ENCODE data around the gene KRTAP5-3.
"Not testable (repeated sequence)": the region's sequence is repeated elsewhere in the genome, so short reads cannot be mapped to it uniquely, and the experiment has no call there.

The KRTAP5-3 gene

GRCh38 chr11:1618231-1618630 lies 10.0 kb upstream of the KRTAP5-3 start:
- no peak for DNase-seq (ENCODE audit: low read depth)

- DNase-seq (ENCODE audit: low read depth) = not testable (repeated sequence)
These were observed 362 bp downstream of the KRTAP5-3 start for GRCh38 chr11:1607901-1608300.

DNA sequence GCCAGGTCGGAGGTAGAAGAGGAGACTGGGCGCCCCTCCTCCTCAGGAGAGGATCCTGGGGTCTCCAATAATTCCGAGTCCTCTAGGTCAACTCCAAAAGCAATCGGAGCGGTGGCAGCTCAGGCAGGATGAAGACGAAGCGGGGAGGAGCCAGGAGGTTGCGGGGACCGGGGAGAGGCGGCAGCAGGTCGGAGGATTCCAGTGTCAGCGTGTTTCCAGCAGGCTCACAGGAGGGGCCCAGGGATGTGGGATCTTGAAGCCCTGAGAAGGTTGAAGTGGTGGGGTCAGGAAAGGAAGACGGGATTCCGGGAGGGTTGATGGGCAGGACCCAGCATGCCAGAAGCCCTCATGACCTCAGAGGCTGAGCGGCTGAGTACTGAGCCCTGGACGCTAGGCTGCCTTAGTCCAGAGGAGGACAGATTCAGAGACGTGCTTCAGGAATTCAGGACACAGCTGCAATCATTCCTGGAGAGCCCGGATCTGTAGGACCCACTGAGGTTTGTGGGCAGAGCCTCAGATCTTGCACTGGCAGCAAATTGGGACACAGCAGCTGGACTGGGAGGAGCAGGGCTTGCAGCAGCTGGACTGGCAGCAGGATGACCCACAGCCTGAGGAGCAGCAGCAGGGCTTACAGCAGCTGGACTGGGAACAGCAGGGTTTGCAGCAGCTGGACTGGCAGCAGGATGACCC lies 962 bp downstream of the KRTAP5-3 start:
- not testable (repeated sequence) for DNase-seq (ENCODE audit: low read depth)

GRCh38 chr11:1605923-1606322 lies 2.3 kb downstream of the KRTAP5-3 start:
- DNase-seq (ENCODE audit: low read depth) = not testable (repeated sequence)

DNA sequence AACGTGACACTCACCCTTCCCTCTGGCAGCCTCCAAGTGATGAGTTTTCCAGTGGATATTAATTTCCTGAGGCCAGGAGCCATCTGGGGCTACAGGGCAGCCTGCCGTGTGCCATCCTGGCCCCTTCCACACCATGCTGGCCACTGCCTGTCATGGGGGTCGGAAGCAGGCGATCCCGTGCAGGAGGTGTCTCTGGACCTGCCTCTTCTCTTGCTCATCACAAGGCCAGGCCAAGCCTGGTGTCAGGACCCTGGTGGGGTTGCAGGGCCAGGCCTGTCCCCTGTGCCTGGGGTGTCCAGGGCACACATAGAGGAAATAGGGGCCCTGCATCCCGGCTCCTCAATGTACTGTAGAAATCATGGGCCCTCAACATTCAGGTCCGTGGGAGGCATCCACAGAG lies 3.6 kb downstream of the KRTAP5-3 start:
- DNase-seq (ENCODE audit: low read depth) = no peak

DNA sequence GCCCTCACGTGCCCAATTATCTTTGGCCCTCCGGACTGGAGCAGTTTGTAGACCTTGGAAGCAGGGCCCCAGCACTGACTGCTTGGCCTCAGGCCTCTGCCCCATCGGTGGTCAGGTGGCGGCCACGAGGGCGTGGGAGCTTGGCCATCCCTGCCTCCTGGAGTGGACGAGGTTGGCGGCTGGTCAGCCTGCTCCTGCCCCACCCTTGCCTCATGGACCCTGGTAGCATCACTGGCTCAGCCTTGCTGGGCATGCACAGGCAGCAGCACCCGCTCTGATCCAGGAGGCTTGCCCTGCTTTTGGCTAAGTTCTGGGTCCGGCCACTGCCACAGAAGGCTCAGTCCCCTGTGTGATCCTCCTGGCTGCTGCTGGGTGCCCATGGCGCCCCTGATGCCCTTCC lies 4.1 kb downstream of the KRTAP5-3 start:
- no peak for DNase-seq (ENCODE audit: low read depth)

- DNase-seq (ENCODE audit: low read depth) = no peak
These were observed 4.6 kb downstream of the KRTAP5-3 start for GRCh38 chr11:1603629-1604028.

GRCh38 chr11:1601663-1602062 lies 6.6 kb downstream of the KRTAP5-3 start:
- not testable (repeated sequence) for DNase-seq (ENCODE audit: low read depth)

- no peak for DNase-seq (ENCODE audit: low read depth)
These were observed 7.6 kb downstream of the KRTAP5-3 start for GRCh38 chr11:1600626-1601025.

GRCh38 chr11:1598816-1599215 lies 9.4 kb downstream of the KRTAP5-3 start:
- DNase-seq (ENCODE audit: low read depth) = no peak

GRCh38 chr11:1598406-1598805 lies 9.9 kb downstream of the KRTAP5-3 start:
- not testable (repeated sequence) for DNase-seq (ENCODE audit: low read depth)

GRCh38 chr11:1597994-1598380 lies 10.3 kb downstream of the KRTAP5-3 start, which contains the start of gene KRTAP5-2:
KRTAP5-2 (minus strand) TSS chr11:1598294; CDS start chr11:1598250, 44 bp downstream.
- no peak for DNase-seq (ENCODE audit: low read depth)

GRCh38 chr11:1597331-1597993 lies 10.8 kb downstream of the KRTAP5-3 start:
- DNase-seq (ENCODE audit: low read depth) = no peak

DNA sequence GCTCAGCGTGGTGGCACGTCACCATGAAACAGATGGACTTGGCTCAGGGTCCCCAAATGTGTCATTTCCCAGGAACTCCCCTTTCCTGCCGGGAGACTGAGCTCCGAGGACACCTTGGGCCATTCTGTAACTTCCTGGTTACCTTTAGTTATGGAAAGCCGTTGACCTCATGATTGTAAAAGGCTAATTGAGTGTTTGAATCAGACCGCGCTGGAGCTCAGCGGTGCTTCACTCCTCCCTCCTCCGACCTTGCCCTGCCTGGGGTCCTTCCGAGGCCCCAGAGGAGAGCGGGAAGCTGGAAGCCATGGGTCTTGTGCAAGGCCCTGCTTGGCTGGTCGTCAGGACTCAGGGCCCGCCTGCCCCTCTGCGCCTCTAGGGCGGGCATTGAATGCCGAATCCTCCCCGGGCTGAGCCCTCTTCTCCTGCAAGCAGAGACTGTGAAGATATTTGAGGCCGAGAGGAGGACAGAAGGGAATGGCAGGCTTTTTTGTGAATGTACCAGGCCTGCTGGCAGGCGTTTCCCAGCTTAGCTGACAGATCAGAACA lies 11.6 kb downstream of the KRTAP5-3 start:
- not testable (repeated sequence) for DNase-seq (ENCODE audit: low read depth)

DNA sequence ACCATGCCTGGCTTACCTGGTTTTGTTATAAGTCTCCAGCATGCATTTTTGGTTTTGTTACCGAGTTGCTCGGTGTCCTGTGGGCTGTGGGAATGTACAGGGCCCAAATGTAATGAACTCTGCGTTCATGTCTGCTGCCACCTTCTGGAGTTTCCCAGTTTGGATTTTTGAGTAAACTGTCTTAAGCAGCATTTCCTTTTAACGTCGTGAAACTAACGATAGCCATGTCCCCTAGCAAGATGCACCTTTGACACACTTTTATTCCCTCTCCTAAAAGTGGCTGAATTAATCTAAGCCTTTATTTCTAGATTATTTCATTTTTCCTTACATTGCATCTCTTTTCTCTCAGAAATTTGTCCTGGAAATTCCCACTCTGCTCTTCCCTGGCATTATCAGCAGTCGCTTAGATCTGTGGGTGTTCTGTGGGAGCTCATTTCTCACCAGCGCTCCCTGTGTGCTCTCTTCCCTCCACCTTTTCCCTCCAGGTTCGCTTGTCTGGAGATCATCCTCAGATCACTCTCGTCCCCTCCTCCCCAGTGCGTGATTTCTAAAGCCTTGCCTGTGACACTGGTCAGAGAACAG lies 12.2 kb downstream of the KRTAP5-3 start:
- not testable (repeated sequence) for DNase-seq (ENCODE audit: low read depth)

GRCh38 chr11:1592628-1593027 lies 15.6 kb downstream of the KRTAP5-3 start:
- DNase-seq (ENCODE audit: low read depth) = no peak

DNA sequence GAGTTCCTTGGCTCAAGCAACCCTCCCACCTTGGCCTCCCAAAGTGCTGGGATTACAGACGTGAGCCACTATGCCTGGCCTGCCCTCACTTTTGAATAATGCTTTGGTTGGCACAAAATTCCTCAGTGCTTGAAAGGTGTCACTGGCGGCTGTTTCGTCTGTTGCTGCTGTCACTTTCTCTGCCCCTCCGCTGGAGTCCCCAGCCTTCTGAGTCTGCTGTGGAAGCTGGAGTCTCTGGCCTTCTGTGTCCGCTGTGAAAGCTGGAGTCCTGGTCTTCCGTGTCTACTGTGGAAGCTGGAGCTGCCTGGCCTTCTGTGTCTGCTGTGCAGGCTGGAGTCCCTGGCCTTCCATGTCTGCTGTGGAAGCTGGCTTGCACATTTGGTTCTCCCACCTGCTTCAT lies 18.3 kb downstream of the KRTAP5-3 start:
- no peak for DNase-seq (ENCODE audit: low read depth)

GRCh38 chr11:1589191-1589963 lies 18.9 kb downstream of the KRTAP5-3 start:
- not testable (repeated sequence) for DNase-seq (ENCODE audit: low read depth)

DNA sequence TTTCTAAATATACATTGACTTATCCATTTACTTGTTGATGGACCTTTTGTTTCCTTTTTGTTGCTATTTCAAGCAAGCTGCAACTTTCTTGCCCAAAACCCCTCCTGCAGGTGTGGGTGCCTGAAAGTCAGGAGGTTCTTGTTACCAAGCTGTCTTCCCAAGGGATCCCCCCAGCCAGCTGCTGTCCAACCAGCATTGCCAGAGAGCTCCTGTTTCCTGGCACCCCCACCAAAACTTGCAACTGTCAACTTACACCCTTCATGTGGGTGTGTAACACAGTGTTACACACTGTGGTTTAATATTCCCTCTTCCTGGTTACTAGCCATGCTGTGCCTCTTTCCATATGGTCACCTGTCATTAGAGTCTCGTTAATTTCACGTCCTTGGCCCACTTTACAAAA lies 21.6 kb downstream of the KRTAP5-3 start:
- no peak for DNase-seq (ENCODE audit: low read depth)

DNA sequence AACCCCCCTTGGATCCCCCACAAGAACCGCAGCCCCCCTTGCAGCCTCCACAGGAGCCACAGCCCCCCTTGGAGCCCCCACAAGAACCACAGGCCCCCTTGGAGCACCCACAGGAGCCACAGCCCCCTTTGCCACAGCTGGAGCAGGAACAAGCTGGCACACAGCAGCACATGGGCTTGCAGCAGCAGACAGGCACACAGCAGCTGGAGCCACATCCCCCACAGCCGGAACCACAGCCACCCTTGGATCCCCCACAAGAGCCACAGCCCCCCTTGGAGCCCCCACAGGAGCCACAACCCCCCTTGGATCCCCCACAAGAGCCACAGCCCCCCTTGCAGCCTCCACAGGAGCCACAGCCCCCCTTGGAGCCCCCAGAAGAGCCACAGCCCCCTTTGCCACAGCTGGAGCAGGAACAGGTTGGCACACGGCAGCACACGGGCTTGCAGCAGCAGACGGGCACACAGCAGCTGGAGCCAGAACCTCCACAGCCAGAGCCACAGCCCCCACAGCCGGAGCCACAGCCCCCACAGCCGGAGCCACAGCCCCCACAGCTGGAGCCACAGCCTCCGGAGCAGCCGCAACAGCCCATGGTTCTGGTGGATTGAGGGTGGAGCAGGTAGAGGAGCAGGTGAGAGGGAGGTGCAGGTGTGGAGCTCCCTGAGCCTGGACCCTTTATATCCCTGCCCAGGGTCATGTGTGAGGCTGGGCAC lies 23.4 kb downstream of the KRTAP5-3 start, which contains the start of gene KRTAP5-1:
Gene KRTAP5-1 (minus strand): TSS at position 623 of the 710 bp plus-strand sequence. CDS start 34 bp downstream, at position 589.
- DNase-seq (ENCODE audit: low read depth) = not testable (repeated sequence)

DNA sequence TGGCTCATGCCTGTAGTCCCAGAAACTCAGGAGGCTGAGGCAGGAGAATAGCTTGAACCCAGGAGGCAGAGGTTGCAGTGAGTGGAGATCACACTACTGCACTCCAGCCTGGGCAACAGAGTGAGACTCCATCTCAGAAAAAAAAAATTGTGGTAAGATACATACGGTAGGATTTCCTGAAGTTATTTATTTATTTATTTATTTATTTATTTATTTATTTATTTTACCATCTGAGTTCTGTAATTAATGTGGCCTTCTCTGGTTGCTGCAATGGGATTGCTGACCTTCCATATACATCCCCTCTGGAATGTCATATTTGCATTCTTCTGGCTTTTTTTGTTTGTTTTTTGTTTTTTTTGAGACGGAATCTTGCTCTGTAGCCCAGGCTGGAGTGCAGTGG lies 25.4 kb downstream of the KRTAP5-3 start:
- DNase-seq (ENCODE audit: low read depth) = not testable (repeated sequence)
